ENCODE measurements around the gene RNF31.
A peak's percentile ranks its signal among the peaks of the same experiment; 100 is the strongest.

RNF31 gene

GRCh38 chr14:24117179-24117578 lies 30.1 kb upstream of the RNF31 start:
- DNase-seq, result no peak

- DNase-seq, result no peak
These were observed 27.6 kb upstream of the RNF31 start for GRCh38 chr14:24119691-24120090.

- DNase-seq, result no peak
These were observed 26.1 kb upstream of the RNF31 start for GRCh38 chr14:24121210-24121609.

- no peak for DNase-seq
These were observed 24.9 kb upstream of the RNF31 start for GRCh38 chr14:24122416-24122815.

- no peak for DNase-seq
These were observed 24.4 kb upstream of the RNF31 start for GRCh38 chr14:24122898-24123297.

GRCh38 chr14:24123424-24124417 lies 23.6 kb upstream of the RNF31 start:
- DNase-seq, result no peak

- DNase-seq, result no peak
These were observed 20.4 kb upstream of the RNF31 start for GRCh38 chr14:24126939-24127338.

GRCh38 chr14:24127673-24128072 lies 19.6 kb upstream of the RNF31 start:
- no peak for DNase-seq

GRCh38 chr14:24129410-24129998 lies 17.8 kb upstream of the RNF31 start:
- no peak for DNase-seq

- no peak for DNase-seq
These were observed 16.9 kb upstream of the RNF31 start, which contains the start of gene FITM1 for GRCh38 chr14:24130380-24130716. FITM1 (plus strand) TSS chr14:24130659; CDS start chr14:24131564, 905 bp downstream.

- DNase-seq, result no peak
These were observed 16.4 kb upstream of the RNF31 start for GRCh38 chr14:24130717-24131548.

- DNase-seq, result no peak
These were observed 15.7 kb upstream of the RNF31 start for GRCh38 chr14:24131549-24131966.

GRCh38 chr14:24132061-24132685 lies 15.1 kb upstream of the RNF31 start:
- peak in 1 of 2 donors; percentile 33 for DNase-seq

GRCh38 chr14:24132976-24133375 lies 14.3 kb upstream of the RNF31 start:
- DNase-seq, result no peak

- DNase-seq, result no peak
These were observed 13.6 kb upstream of the RNF31 start for GRCh38 chr14:24133735-24134134.

- no peak for DNase-seq
These were observed 11.8 kb upstream of the RNF31 start for GRCh38 chr14:24135584-24135833.

GRCh38 chr14:24135834-24136683 lies 11.2 kb upstream of the RNF31 start, which contains the start of gene PSME1:
PSME1 (plus strand) TSS chr14:24136194; CDS start chr14:24136263, 69 bp downstream.
- DNase-seq, result peak; percentile 91 to 96

GRCh38 chr14:24136684-24137528 lies 10.4 kb upstream of the RNF31 start:
- DNase-seq, result no peak

- no peak for DNase-seq
These were observed 9.5 kb upstream of the RNF31 start for GRCh38 chr14:24137529-24138395.

All from CD4-positive, alpha-beta T cell treated with Interferon alpha-2 for 1 hour (primary cell).